GM23338 (cell line): ENCODE measurements around the gene IGIP. TPM values are rescaled to one million over a fixed set of nuclear protein-coding genes. Genes with fewer than 3 reads are reported as not detected.

Experiments used
- ATAC-seq: fragments of 200-7000 bp; cut with Tn5 transposase; 3 replicates; pipeline ENCODE4 v1.9.1; 2020
- DNase-seq: peaks from one replicate; pipeline ENCODE4 v3.0.0-alpha.2; 2015; ENCODE audit warnings: low spot score
- H2AFZ ChIP-seq: fragments of 200-600 bp; sonication (generic); 2 replicates; pipeline ENCODE4 v1.8.0; 2016; ENCODE audit warnings: antibody characterized with exemption, mild to moderate bottlenecking, moderate library complexity
- H3F3A ChIP-seq: fragments of 200-600 bp; sonication (generic); replicated peaks from 2 replicates; pipeline ENCODE4 v1.8.0; 2017; ENCODE audit warnings: antibody characterized with exemption, mixed run types, low read depth
- H3K27ac ChIP-seq: fragments of 200-600 bp; sonication (generic); 2 replicates; pipeline ENCODE4 v1.6.1; 2016; ENCODE audit warnings: low read depth
- H3K27me3 ChIP-seq: fragments of 200-600 bp; sonication (generic); 2 replicates; pipeline ENCODE4 v1.8.0; 2016; ENCODE audit warnings: mild to moderate bottlenecking, mixed run types, moderate library complexity; ENCODE audit not compliant: insufficient read depth
- H3K36me3 ChIP-seq: fragments of 200-600 bp; sonication (generic); 2 replicates; pipeline ENCODE4 v1.8.0; 2016; ENCODE audit warnings: mild to moderate bottlenecking; ENCODE audit not compliant: insufficient read depth
- H3K4me1 ChIP-seq: fragments of 200-600 bp; sonication (generic); 2 replicates; pipeline ENCODE4 v1.8.0; 2016; ENCODE audit warnings: mild to moderate bottlenecking, moderate library complexity; ENCODE audit not compliant: insufficient read depth
- H3K4me2 ChIP-seq: fragments of 200-600 bp; sonication (generic); 2 replicates; pipeline ENCODE4 v1.7.1; 2017; ENCODE audit warnings: mixed run types
- H3K4me3 ChIP-seq: fragments of 200-600 bp; sonication (generic); 2 replicates; pipeline ENCODE4 v1.6.1; 2016; ENCODE audit warnings: mixed run types
- H3K79me2 ChIP-seq: fragments of 200-600 bp; sonication (generic); replicated peaks from 2 replicates; pipeline ENCODE4 v1.8.0; 2017; ENCODE audit warnings: mild to moderate bottlenecking; ENCODE audit not compliant: insufficient read depth
- H3K9me2 ChIP-seq: fragments of 200-600 bp; sonication (generic); 2 replicates; pipeline ENCODE4 v1.8.0; 2017; ENCODE audit not compliant: insufficient read depth
- H4K20me1 ChIP-seq: fragments of 200-600 bp; sonication (generic); replicated peaks from 2 replicates; pipeline ENCODE4 v1.8.0; 2017; ENCODE audit warnings: mild to moderate bottlenecking; ENCODE audit not compliant: insufficient read depth
- H3K27ac Mint-ChIP-seq: 2 replicates; pipeline ENCODE4 v1.8.0; 2020; ENCODE audit warnings: inconsistent platforms, mild to moderate bottlenecking, moderate library complexity, mixed read lengths
- H3K27me3 Mint-ChIP-seq: 3 replicates; pipeline ENCODE4 v1.8.0; 2022; ENCODE audit warnings: low read depth, mild to moderate bottlenecking, moderate library complexity, mixed read lengths, inconsistent platforms; ENCODE audit not compliant: insufficient read depth, poor library complexity
- H3K36me3 Mint-ChIP-seq: 3 replicates; pipeline ENCODE4 v1.8.0; 2021; ENCODE audit warnings: low read depth, mild to moderate bottlenecking, inconsistent platforms, moderate library complexity, mixed read lengths
- H3K4me1 Mint-ChIP-seq: 3 replicates; pipeline ENCODE4 v1.8.0; 2020; ENCODE audit warnings: mild to moderate bottlenecking, inconsistent platforms, mixed read lengths
- H3K4me3 Mint-ChIP-seq: 3 replicates; pipeline ENCODE4 v1.8.0; 2021; ENCODE audit warnings: moderate library complexity, mild to moderate bottlenecking, inconsistent platforms, mixed read lengths
- H3K9me3 Mint-ChIP-seq: 3 replicates; pipeline ENCODE4 v1.8.0; 2020; ENCODE audit warnings: moderate library complexity, mild to moderate bottlenecking, inconsistent platforms, mixed read lengths
- CREB1 ChIP-seq: fragments of 250-450 bp; sonication (Bioruptor Pico); IDR thresholded peaks from 2 replicates; pipeline ENCODE4 v1.5.0; 2020; ENCODE audit warnings: low read depth, mild to moderate bottlenecking, moderate library complexity
- ETS1 ChIP-seq: IDR thresholded peaks from 2 replicates; pipeline ENCODE4 v1.6.1; 2016; ENCODE audit warnings: antibody characterized with exemption
- EZH2 ChIP-seq: fragments of 200-600 bp; sonication (generic); IDR thresholded peaks from one replicate; pipeline ENCODE4 v1.8.0; 2017; ENCODE audit warnings: antibody characterized with exemption, mild to moderate bottlenecking, low read depth; ENCODE audit not compliant: unreplicated experiment
- EZH2phosphoT487 ChIP-seq: fragments of 200-600 bp; sonication (generic); IDR thresholded peaks from one replicate; pipeline ENCODE4 v1.8.1; 2018; ENCODE audit warnings: antibody characterized with exemption; ENCODE audit not compliant: unreplicated experiment
- JUNB ChIP-seq: IDR thresholded peaks from one replicate; pipeline ENCODE4 v1.6.1; 2016; ENCODE audit warnings: antibody characterized with exemption; ENCODE audit not compliant: unreplicated experiment
- NANOG ChIP-seq: IDR thresholded peaks from 2 replicates; pipeline ENCODE4 v1.6.1; 2016; ENCODE audit warnings: antibody characterized with exemption, borderline replicate concordance
- POLR2AphosphoS5 ChIP-seq: IDR thresholded peaks from 2 replicates; pipeline ENCODE4 v1.6.1; 2016; ENCODE audit warnings: antibody characterized with exemption, low read depth
- REST ChIP-seq: IDR thresholded peaks from one replicate; pipeline ENCODE4 v1.6.1; 2018; ENCODE audit warnings: antibody characterized with exemption; ENCODE audit not compliant: unreplicated experiment
- STAT1 ChIP-seq: IDR thresholded peaks from one replicate; pipeline ENCODE4 v1.6.1; 2016; ENCODE audit warnings: antibody characterized with exemption; ENCODE audit not compliant: unreplicated experiment
- ZNF114 ChIP-seq: fragments of 250-450 bp; sonication (Bioruptor Pico); IDR thresholded peaks from 2 replicates; pipeline ENCODE4 v1.5.0; 2020; ENCODE audit warnings: mild to moderate bottlenecking, moderate library complexity
- ZNF331 ChIP-seq: fragments of 250-450 bp; sonication (Bioruptor Pico); IDR thresholded peaks from 2 replicates; pipeline ENCODE4 v1.5.0; 2020; ENCODE audit warnings: low read depth, mild to moderate bottlenecking, moderate library complexity
- polyA plus RNA-seq: library from polyadenylated mRNA; unstranded; fragments of >200 nt; fragmentation: Nextera tagmentation; extraction: Ambion mirVana; gene quantifications from 2 replicates; pipeline ENCODE4 v1.2.1, GENCODE V29; 2016
- total RNA-seq: library from RNA; depleted of rRNA; stranded (reverse); fragments of >200 nt; shearing (Covaris generic); gene quantifications from 2 replicates; pipeline ENCODE4 v1.2.3, GENCODE V29; 2014
- TF ChIP-seq, protein P1 (sequence below), 2 experiments: fragments of 200-600 bp in 1 of 2; sonication (generic) in 1 of 2; conservative IDR thresholded peaks; 2 replicates each; pipeline versions ENCODE4 v1.5.1 to v1.6.1; 2016 to 2017; ENCODE audit warnings: antibody characterized with exemption in 2 of 2, low read depth in 2 of 2, mild to moderate bottlenecking in 2 of 2, moderate library complexity in 1 of 2

The IGIP gene
- total and polyA plus RNA-seq, 2 experiments from 2014 or later, result 0.21 to 0.38 TPM

DNA sequence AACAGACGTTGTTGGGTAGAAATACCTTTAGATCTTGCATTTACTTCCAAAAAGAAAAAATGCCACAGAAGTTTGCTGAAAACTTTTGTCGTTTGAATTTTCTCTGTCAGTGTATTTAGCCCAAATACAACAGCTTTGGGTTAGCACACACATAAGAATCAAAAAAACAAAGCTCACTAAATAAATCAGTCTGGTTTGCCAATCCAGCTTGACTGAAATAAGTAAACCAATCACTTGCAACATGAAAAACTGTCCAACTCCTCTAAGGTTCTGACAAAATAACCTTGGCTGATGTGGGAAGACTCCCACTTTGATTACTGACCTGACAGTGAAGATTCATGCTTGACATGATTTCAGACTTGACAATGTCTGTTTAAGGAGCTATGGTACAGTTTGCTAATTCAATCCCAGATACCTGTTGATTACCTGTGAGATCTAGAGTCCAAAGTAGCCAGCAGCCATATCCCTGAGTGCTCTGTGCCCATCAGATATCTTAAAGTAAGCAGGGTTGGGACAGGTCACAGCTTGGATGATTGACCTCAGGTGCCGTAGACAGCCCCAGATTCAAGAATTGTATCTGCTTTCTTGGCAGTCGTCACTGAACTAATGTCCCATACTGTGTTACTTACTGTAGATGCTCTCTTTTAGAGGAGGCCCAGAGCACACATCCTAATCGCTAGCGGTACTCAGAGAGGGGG, 727 bp downstream of the IGIP start:
- H3K27me3 Mint-ChIP-seq, result peaks cover 1% of the 10 kb centered on the region
- DNase-seq (no peak), ATAC-seq (no peak)
- H3K4me2 ChIP-seq, result no peak overlapping the region
- H3K27ac ChIP-seq, result no peak overlapping the region
- no peak overlapping the region for H2AFZ ChIP-seq
- H3K4me1 ChIP-seq, result peaks cover 4% of the 10 kb centered on the region
- no peaks in the 10 kb centered on the region for H3F3A ChIP-seq
- H3K4me3 Mint-ChIP-seq, result no peak overlapping the region
- no peak for TF ChIP-seq CREB1 (CRISPR knock-in tag)
- TF ChIP-seq NANOG, result no peak
- TF ChIP-seq, protein P1, sequence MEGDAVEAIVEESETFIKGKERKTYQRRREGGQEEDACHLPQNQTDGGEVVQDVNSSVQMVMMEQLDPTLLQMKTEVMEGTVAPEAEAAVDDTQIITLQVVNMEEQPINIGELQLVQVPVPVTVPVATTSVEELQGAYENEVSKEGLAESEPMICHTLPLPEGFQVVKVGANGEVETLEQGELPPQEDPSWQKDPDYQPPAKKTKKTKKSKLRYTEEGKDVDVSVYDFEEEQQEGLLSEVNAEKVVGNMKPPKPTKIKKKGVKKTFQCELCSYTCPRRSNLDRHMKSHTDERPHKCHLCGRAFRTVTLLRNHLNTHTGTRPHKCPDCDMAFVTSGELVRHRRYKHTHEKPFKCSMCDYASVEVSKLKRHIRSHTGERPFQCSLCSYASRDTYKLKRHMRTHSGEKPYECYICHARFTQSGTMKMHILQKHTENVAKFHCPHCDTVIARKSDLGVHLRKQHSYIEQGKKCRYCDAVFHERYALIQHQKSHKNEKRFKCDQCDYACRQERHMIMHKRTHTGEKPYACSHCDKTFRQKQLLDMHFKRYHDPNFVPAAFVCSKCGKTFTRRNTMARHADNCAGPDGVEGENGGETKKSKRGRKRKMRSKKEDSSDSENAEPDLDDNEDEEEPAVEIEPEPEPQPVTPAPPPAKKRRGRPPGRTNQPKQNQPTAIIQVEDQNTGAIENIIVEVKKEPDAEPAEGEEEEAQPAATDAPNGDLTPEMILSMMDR (conservative IDR thresholded peaks at IDR 0.05; ENCODE audit: low read depth in 2 of 2), result no peak
- TF ChIP-seq ZNF114 (CRISPR knock-in tag), result no peak
- peaks cover 10% of the 10 kb centered on the region; the same call in 2 of the 3 replicates for H3K4me1 Mint-ChIP-seq
- no peak overlapping the region for H3K27ac Mint-ChIP-seq
- no peaks in the 10 kb centered on the region for H3K9me2 ChIP-seq
- no peaks in the 10 kb centered on the region for H3K36me3 Mint-ChIP-seq
- H3K4me3 ChIP-seq, result no peak overlapping the region
- no peaks in the 10 kb centered on the region for H3K9me3 Mint-ChIP-seq
- peaks cover 8% of the 10 kb centered on the region; the same call in 1 of the 2 replicates for H3K27me3 ChIP-seq
- H3K79me2 ChIP-seq, result no peaks in the 10 kb centered on the region
- no peaks in the 10 kb centered on the region for H3K36me3 ChIP-seq
- H4K20me1 ChIP-seq, result no peaks in the 10 kb centered on the region

- Histone ChIP-seq H3K4me2 (no peak overlapping the region), H3K27ac (no peak overlapping the region), H3K27me3 (peaks cover 8% of the 10 kb centered on the region; the same call in 1 of the 2 replicates), H3K9me2 (no peaks in the 10 kb centered on the region), H3K79me2 (no peaks in the 10 kb centered on the region), H3F3A (no peaks in the 10 kb centered on the region), H2AFZ (no peak overlapping the region), H3K4me3 (no peak overlapping the region), H3K36me3 (no peaks in the 10 kb centered on the region), H3K4me1 (peaks cover 6% of the 10 kb centered on the region), H4K20me1 (no peaks in the 10 kb centered on the region)
- H3K9me3 Mint-ChIP-seq, result no peaks in the 10 kb centered on the region
- no peak for ATAC-seq
- H3K27me3 Mint-ChIP-seq, result no peaks in the 10 kb centered on the region
- no peak overlapping the region for H3K27ac Mint-ChIP-seq
- peaks cover 18% of the 10 kb centered on the region for H3K4me1 Mint-ChIP-seq
- TF ChIP-seq ZNF331 (CRISPR knock-in tag) (no peak), CREB1 (CRISPR knock-in tag) (no peak)
- no peak for DNase-seq
- H3K36me3 Mint-ChIP-seq, result no peaks in the 10 kb centered on the region
- no peak overlapping the region for H3K4me3 Mint-ChIP-seq
Measured at GRCh38 chr5:140128376-140128775, 2.6 kb downstream of the IGIP start.

GRCh38 chr5:140130949-140131733, 5.4 kb downstream of the IGIP start:
- H3K27ac Mint-ChIP-seq, result no peak overlapping the region
- no peaks in the 10 kb centered on the region for H3K9me3 Mint-ChIP-seq
- Histone ChIP-seq H2AFZ (no peak overlapping the region), H3K4me2 (no peak overlapping the region), H3K4me1 (peaks cover 6% of the 10 kb centered on the region), H3K27me3 (peaks cover 6% of the 10 kb centered on the region; the same call in 1 of the 2 replicates), H3K27ac (no peak overlapping the region), H3F3A (no peaks in the 10 kb centered on the region), H3K4me3 (no peak overlapping the region), H4K20me1 (no peaks in the 10 kb centered on the region), H3K9me2 (no peaks in the 10 kb centered on the region), H3K36me3 (no peaks in the 10 kb centered on the region), H3K79me2 (no peaks in the 10 kb centered on the region)
- H3K36me3 Mint-ChIP-seq, result no peaks in the 10 kb centered on the region
- no peaks in the 10 kb centered on the region for H3K27me3 Mint-ChIP-seq
- peaks cover 18% of the 10 kb centered on the region for H3K4me1 Mint-ChIP-seq
- H3K4me3 Mint-ChIP-seq, result no peak overlapping the region
- DNase-seq (no peak), ATAC-seq (peak; percentile 53)
- TF ChIP-seq ETS1, result no peak
- TF ChIP-seq STAT1, result no peak
- no peak for TF ChIP-seq EZH2
- TF ChIP-seq JUNB, result no peak
- TF ChIP-seq EZH2phosphoT487, result no peak
- no peak for TF ChIP-seq ZNF114 (CRISPR knock-in tag)
- no peak for TF ChIP-seq REST
- no peak for TF ChIP-seq POLR2AphosphoS5
- TF ChIP-seq ZNF331 (CRISPR knock-in tag), result no peak
